HG03469 (cell line): ENCODE data around the gene KIAA1217.
"Not testable (repeated sequence)": the region's sequence is repeated elsewhere in the genome, so short reads cannot be mapped to it uniquely, and the experiment has no call there.

Experiments used
- ATAC-seq: cut with Tn5 transposase; IDR thresholded peaks from one replicate; pipeline ENCODE4 v1.9.1; 2021; ENCODE audit warnings: mild to moderate bottlenecking, moderate library complexity, moderate number of reproducible peaks; ENCODE audit not compliant: unreplicated experiment

The KIAA1217 gene

GRCh38 chr10:24433705-24434104 is 224.8 kb downstream of the KIAA1217 start:
- no peak for ATAC-seq

GRCh38 chr10:24434961-24435360 is 226.0 kb downstream of the KIAA1217 start:
- ATAC-seq: no peak

GRCh38 chr10:24435374-24435773 is 226.4 kb downstream of the KIAA1217 start:
- ATAC-seq: no peak

DNA sequence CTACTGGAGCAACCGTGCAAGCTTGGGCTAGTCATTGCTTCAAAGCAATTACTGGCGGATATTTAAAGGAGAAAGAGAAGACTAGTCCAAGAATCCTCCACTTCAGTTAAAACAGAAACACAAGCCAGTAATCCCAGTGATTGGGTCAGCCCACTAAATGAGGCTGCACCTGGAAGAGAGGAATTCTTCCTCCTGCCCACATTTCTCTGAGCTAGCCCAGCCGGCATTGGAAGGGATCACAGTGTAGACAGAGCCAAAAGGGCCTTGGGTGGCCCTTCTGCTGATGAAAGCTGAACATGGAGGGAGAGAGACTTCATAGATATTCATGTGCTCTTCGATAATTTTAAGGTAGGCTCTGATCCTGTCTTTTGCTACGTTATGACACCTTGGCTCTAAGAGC is 228.4 kb downstream of the KIAA1217 start:
- ATAC-seq: no peak

DNA sequence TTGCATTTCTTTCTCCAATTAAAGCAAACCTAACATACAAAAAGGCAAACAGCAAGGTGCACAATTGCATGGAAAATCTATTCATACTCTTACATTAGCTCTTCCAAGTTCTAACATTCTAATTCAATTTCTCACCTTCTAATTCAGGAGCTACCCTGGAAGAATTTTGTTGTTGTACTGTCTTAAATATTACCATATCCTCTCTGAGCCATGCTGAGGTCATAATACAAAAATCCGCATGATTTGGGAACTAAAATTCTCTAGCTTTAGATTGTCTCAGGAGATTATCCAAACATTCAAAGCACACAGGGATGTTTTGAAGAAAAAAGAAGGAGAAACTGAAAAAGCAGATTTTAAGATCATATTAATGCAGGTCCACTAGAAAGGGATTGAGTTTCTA is 229.9 kb downstream of the KIAA1217 start:
- no peak for ATAC-seq

- ATAC-seq: no peak
These were observed 231.0 kb downstream of the KIAA1217 start for GRCh38 chr10:24439935-24440334.

DNA sequence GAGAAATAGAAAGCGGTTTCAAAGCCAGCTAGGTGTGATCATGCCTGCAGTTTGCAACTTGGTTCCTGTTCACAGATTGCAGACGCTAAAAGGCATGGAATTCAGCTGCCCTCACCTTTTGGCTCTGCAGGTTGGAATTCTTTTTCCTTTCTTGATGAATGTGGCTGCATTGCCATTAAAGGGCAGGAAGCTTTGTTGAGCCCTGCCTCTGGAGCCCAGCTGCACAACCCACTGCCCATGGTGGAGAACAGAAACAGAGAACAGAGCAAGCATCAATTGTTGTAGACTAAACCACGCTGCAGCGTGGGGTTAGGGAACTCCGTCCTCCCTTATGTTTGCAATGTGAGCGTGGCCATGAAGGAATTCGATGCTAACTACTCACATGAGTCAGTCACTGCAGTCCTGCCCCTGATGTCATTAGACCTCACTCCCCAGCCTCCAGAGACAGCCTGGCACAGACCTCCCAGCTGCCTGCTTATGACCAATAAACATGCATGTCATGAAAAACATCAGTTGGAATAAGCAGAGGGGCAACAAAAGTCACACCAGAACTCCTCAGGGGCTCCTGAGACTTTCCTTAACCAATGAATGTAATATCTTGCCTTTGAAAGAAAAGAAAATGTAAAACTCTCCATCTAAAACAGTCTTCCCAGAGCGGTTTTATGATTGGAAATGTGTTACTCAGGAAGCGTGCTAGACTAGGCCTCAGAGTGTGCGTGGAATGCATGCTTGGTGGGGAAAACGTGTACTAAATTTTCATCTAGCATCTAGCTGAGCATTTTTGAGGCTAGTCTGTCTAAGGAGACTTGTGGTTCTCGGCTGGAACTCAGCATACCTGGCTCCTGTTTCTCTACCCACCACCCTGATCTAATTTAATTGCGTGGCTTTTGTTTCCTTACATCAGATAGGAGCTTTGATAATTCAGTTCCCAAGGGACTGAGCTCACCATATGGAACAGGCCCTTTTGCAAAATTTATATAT is 232.2 kb downstream of the KIAA1217 start:
- ATAC-seq: no peak

- ATAC-seq: no peak
These were observed 233.3 kb downstream of the KIAA1217 start for GRCh38 chr10:24442234-24442633.

DNA sequence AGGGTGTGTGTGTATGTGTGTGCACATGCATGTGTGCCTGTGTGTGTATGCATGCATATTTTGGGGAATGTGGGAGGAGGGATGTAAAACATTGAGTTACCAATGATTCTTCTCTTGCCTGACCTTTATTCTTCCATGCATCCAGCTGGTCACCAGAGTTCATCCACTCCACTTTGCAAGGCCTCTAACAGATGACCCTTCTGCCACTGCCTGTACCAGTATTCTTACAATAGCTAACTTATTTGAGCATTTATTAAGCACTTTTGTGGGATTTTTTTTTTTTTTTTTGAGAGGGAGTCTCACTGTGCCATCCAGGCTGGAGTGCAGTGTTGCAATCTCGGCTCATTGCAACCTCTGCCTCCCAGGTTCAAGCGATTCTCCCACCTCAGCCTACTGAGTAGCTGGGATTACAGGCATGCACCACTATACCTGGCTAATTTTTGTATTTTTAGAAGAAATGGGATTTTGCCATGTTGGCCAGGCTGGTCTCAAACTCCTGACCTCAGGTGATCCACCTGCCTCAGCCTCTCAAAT is 233.8 kb downstream of the KIAA1217 start:
- ATAC-seq: not testable (repeated sequence)

DNA sequence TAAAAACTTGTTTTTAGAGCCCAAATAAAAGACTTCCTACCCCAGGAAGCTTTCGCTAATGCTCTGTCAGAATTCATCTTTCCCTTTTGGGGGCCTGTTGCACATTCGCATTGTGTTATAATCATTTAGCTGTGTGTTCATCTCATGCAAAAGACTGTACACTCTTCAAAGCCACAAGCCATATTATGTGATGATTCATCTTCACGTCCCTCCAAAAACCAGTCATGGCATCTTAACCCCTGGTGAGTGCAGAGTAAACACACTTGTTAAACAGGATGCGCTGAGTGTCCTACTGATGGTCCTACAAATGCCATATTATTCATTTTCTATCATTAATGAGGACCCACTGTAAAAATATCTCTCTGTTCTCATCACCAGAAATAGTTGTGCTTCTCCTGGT is 235.4 kb downstream of the KIAA1217 start:
- ATAC-seq: no peak

- ATAC-seq: not testable (repeated sequence)
These were observed 237.0 kb downstream of the KIAA1217 start for GRCh38 chr10:24445958-24446357.

- ATAC-seq: no peak
These were observed 237.8 kb downstream of the KIAA1217 start for GRCh38 chr10:24446739-24447138.

DNA sequence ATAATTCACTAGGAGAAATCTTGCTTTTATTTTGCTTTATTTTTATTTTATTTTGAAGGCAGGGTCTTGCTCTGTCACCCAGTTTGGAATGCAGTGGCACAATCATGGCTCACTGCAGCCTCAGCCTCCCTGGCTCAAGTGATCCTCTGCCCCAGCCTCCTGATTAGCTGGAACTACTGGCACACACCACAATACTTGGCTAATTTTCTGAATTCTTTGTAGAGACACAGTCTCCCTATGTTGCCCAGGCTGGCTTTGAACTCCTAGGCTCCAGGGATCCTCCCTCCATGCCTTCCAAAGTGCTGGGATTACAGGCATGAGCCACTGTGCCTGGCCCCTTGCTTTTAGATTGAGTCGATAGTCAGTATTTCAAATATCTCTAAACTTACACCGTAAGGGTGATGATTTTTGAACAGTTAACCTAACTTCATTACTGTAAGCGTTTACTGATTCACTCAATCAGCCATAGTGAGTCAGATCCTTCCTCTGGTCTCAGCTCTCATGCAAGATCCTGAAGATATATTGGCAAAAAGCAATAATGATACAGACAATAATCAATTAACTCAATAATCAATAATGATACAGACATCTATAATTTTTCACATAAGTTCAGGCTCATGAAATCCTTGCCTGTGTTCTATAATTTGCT is 239.5 kb downstream of the KIAA1217 start:
- ATAC-seq: no peak

DNA sequence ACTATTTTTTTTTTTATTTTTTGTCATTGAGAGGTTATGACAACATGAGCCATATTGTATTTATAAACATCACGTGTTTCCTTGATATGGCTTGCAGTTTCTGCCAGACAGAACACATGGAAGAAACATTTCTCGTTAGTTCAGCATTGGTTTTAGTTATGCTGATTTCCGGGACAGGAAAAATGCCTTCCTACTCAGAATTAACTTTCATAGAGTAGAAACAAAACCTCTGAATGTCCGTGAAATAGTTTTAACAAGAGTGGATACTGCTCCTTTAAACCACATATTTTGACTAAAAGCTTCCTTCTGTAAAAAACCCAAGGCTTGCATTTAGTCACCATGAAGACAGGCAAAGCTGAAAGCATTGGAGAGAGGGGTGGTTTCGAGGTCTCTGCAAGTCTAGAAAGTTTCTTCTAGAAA is 240.4 kb downstream of the KIAA1217 start:
- ATAC-seq: peak; percentile 80

DNA sequence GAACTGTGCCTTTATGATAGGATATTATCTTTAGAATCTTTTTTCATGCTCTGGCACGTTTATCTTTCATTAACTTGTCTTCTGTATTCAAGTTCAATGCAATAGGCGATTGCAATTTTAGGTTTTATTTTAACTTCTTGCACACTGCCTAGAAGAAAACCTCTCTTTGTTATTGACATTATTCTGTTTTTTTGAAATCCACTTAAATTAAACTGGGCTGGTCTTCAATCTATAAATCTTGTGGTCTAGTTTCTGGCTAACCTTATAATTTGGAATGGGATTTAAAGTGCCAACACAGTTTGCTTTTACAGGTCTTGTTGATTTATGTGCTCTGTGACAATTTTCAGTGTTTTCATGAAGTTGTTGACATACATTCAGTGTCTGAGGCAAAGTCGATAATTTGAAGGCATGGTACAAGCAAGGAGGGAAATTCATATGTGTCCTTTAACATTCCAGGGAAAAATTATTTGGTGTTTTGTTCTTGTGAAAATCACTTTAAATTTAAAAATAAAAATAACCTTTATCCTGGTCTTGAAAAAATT is 240.9 kb downstream of the KIAA1217 start:
- ATAC-seq: no peak

DNA sequence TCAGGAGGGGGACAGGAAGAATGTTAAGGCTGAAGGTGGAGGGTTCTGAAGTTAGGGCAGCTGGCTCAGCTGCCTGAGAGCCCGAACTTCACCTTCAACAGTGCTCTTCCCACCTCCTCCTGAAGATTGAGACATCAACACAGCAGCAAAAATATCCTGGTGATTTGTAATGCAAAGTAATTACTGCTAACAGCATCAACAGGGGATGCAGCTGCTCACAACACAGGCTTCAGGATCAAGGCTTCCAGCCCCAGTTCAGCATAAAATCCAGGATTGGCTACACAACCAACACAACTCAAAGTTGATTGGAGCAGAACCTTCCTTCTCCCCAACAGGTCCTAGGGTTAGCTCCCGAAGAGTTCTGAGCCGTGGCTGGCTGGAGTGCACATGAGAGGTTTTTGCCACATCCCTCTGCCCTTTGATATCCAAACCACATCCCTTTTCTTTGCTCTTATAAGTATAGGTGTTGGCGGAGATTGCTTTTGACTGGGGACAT is 242.4 kb downstream of the KIAA1217 start:
- ATAC-seq: no peak

DNA sequence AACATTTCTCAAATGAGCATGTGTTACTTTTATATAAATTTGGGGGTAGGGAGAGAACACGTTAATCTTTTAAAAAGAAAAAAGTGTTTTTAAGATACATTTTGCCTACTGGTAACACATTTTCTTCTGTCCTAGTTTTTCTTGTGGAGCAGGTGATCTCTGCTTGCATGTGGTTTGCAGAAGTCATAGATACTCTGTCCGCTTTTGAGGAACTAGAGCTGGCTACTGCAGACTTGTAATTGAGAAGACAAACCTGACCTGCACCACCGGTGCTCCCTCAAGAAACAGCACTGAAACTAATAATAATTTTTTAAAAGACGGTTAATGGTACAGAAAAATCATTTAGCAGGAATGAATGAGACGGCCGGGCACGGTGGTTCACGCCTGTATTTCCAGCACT is 243.1 kb downstream of the KIAA1217 start:
- ATAC-seq: no peak

GRCh38 chr10:24453404-24453830 is 244.5 kb downstream of the KIAA1217 start:
- no peak for ATAC-seq

- ATAC-seq: no peak
These were observed 245.0 kb downstream of the KIAA1217 start for GRCh38 chr10:24453973-24454372.

GRCh38 chr10:24455447-24455846 is 246.5 kb downstream of the KIAA1217 start:
- ATAC-seq: no peak

- no peak for ATAC-seq
These were observed 247.4 kb downstream of the KIAA1217 start for GRCh38 chr10:24456322-24456721.
